GM18499 (cell line): Measurements from ENCODE around the gene HOXD11.

Source experiments
- ATAC-seq: cut with Tn5 transposase; IDR thresholded peaks from one replicate; pipeline ENCODE4 v1.9.1; 2021; ENCODE audit warnings: moderate number of reproducible peaks; ENCODE audit not compliant: insufficient read depth, unreplicated experiment

The HOXD11 gene

GRCh38 chr2:176146645-176147044, 39.6 kb downstream of the HOXD11 start:
- no peak for ATAC-seq

- no peak for ATAC-seq
Observed at GRCh38 chr2:176147210-176147799, 40.2 kb downstream of the HOXD11 start.

GRCh38 chr2:176147800-176148496, 40.9 kb downstream of the HOXD11 start:
- ATAC-seq, result no peak

GRCh38 chr2:176148751-176149421, 41.8 kb downstream of the HOXD11 start:
- ATAC-seq, result no peak

GRCh38 chr2:176149481-176149938, 42.4 kb downstream of the HOXD11 start:
- no peak for ATAC-seq

- ATAC-seq, result no peak
Observed at GRCh38 chr2:176149939-176150583, 43.0 kb downstream of the HOXD11 start.

- ATAC-seq, result no peak
Observed at GRCh38 chr2:176150584-176151441, 43.7 kb downstream of the HOXD11 start.

GRCh38 chr2:176151442-176152287, 44.6 kb downstream of the HOXD11 start, which contains the start of gene HOXD4:
Gene HOXD4 (plus strand): TSS chr2:176151550. CDS start chr2:176151634, 84 bp downstream.
- ATAC-seq, result no peak

- ATAC-seq, result no peak
Observed at GRCh38 chr2:176152350-176153181, 45.5 kb downstream of the HOXD11 start.

GRCh38 chr2:176154576-176155252, 47.6 kb downstream of the HOXD11 start:
- no peak for ATAC-seq

- ATAC-seq, result no peak
Observed at GRCh38 chr2:176155356-176156044, 48.4 kb downstream of the HOXD11 start.

- ATAC-seq, result no peak
Observed at GRCh38 chr2:176156301-176156806, 49.3 kb downstream of the HOXD11 start.

- no peak for ATAC-seq
Observed at GRCh38 chr2:176156807-176157498, 49.9 kb downstream of the HOXD11 start, which contains the start of gene HOXD3. Gene HOXD3 (plus strand): TSS chr2:176157307. CDS start chr2:176169115, 11,808 bp downstream.

- no peak for ATAC-seq
Observed at GRCh38 chr2:176157499-176158185, 50.6 kb downstream of the HOXD11 start.

- ATAC-seq, result no peak
Observed at GRCh38 chr2:176158186-176158591, 51.1 kb downstream of the HOXD11 start.
